HepG2 (cell line): Measurements from ENCODE around the gene LRIG1. TPM values are rescaled to one million over a fixed set of nuclear protein-coding genes. Genes with fewer than 3 reads are reported as not detected.

ENCODE experiments used
- ATAC-seq: fragments of 200-7000 bp; cut with Tn5 transposase; 3 replicates; pipeline ENCODE4 v1.9.1; 2020; ENCODE audit warnings: mild to moderate bottlenecking, moderate library complexity
- BruUV-seq: library from RNA; stranded (reverse); fragments of 400-500 nt; replicated peaks from 2 replicates; lab custom pipeline; 2021; lab: Mats Ljungman, UMichigan
- CTCF ChIA-PET: fragments of 300-600 bp; formaldehyde crosslinking; extraction: SDS; loops from one replicate; lab custom pipeline; 2021; ENCODE audit warnings: low total read pairs, inconsistent platforms, low intra/inter-chr PET ratio; lab: Yijun Ruan, JAX
- POLR2A ChIA-PET: fragments of 350-600 bp; sonication (Branson Sonifier 250); formaldehyde crosslinking; loops from one replicate; lab custom pipeline; 2020; ENCODE audit warnings: antibody characterized with exemption, inconsistent platforms; lab: Yijun Ruan, JAX
- DNase-seq: peaks from one replicate; pipeline ENCODE4 v3.0.0-alpha.2; 2015; ENCODE audit warnings: low spot score
- FAIRE-seq: peaks from 3 replicates; lab custom pipeline; 2011; peaks lifted over from hg19 to GRCh38; lab: Jason Lieb, UNC
- H2AFZ ChIP-seq: one replicate; pipeline ENCODE4 v1.6.1; 2011; ENCODE audit warnings: low read length, inconsistent platforms
- H3K27ac ChIP-seq: fragments of 300-600 bp; 3 replicates; pipeline ENCODE4 v1.8.0; 2011; ENCODE audit warnings: mixed run types, mild to moderate bottlenecking, mixed read lengths, low read length, inconsistent platforms; ENCODE audit not compliant: insufficient read depth; ENCODE audit errors: extremely low read length
- H3K27me3 ChIP-seq, 2 experiments: fragments of 200-600 bp in 1 of 2; 2 replicates in 1 of 2; 3 replicates in 1 of 2; pipeline versions ENCODE4 v1.6.0 to v1.8.0; 2011; ENCODE audit warnings: low read length in 2 of 2, mild to moderate bottlenecking in 2 of 2, moderate library complexity in 2 of 2, inconsistent platforms in 1 of 2; ENCODE audit not compliant: insufficient read depth in 2 of 2, control insufficient read depth in 1 of 2
- H3K36me3 ChIP-seq, 2 experiments: fragments of 200-600 bp in 1 of 2; replicated peaks in 1 of 2; 2 replicates in 1 of 2; 3 replicates in 1 of 2; pipeline versions ENCODE4 v1.5.1 to v1.8.0; 2011; ENCODE audit warnings: low read length in 2 of 2, inconsistent platforms in 1 of 2; ENCODE audit not compliant: insufficient read depth in 2 of 2, control insufficient read depth in 1 of 2
- H3K4me1 ChIP-seq: 2 replicates; pipeline ENCODE4 v1.5.1; 2012; ENCODE audit warnings: low read length, inconsistent platforms; ENCODE audit not compliant: insufficient read depth
- H3K4me2 ChIP-seq: 2 replicates; pipeline ENCODE4 v1.6.0; 2011; ENCODE audit warnings: low read depth, low read length, inconsistent platforms
- H3K4me3 ChIP-seq, 3 experiments: fragments of 200-600 bp in 1 of 3; sonication (generic), shearing (Covaris generic) in 1 of 3; replicated peaks in 1 of 3; 2 replicates each; pipeline ENCODE4 v1.5.1; 2011 to 2016; ENCODE audit warnings: low read length in 3 of 3, inconsistent platforms in 2 of 3, low read depth in 2 of 3, mild to moderate bottlenecking in 2 of 3, control low read depth in 1 of 3, mixed read lengths in 1 of 3; ENCODE audit not compliant: insufficient read depth in 1 of 3
- H3K79me2 ChIP-seq: one replicate; pipeline ENCODE4 v1.6.1; 2011; ENCODE audit warnings: low read length, inconsistent platforms; ENCODE audit not compliant: insufficient read depth
- H3K9ac ChIP-seq: 2 replicates; pipeline ENCODE4 v1.6.0; 2011; ENCODE audit warnings: mild to moderate bottlenecking, low read depth, low read length, inconsistent platforms; ENCODE audit not compliant: insufficient read depth
- H3K9me3 ChIP-seq: 2 replicates; pipeline ENCODE4 v1.5.1; 2012; ENCODE audit warnings: mild to moderate bottlenecking, low read length
- H4K20me1 ChIP-seq: 2 replicates; pipeline ENCODE4 v1.6.0; 2011; ENCODE audit warnings: inconsistent platforms, mild to moderate bottlenecking, low read length, moderate library complexity; ENCODE audit not compliant: insufficient read depth
- AGO1 ChIP-seq: fragments of 200-400 bp; formaldehyde crosslinking; IDR thresholded peaks from 2 replicates; pipeline ENCODE4 v1.6.1; 2017; ENCODE audit warnings: mild to moderate bottlenecking, low read depth, low read length, moderate library complexity; ENCODE audit not compliant: poor library complexity, severe bottlenecking
- CC2D1A ChIP-seq: sonication (generic); formaldehyde crosslinking; IDR thresholded peaks from 2 replicates; pipeline ENCODE4 v1.8.1; 2023; ENCODE audit warnings: mild to moderate bottlenecking, missing genetic modification reagents
- CHD4 ChIP-seq: fragments of 200-600 bp; sonication (generic); IDR thresholded peaks from 2 replicates; pipeline ENCODE4 v1.7.0; 2017; ENCODE audit warnings: mild to moderate bottlenecking, low read length, borderline replicate concordance
- DNMT3B ChIP-seq: conservative IDR thresholded peaks from 2 replicates; pipeline ENCODE4 v1.6.1; 2016; ENCODE audit warnings: missing biosample characterization, control low read depth
- ETV5 ChIP-seq: IDR thresholded peaks from 2 replicates; pipeline ENCODE4 v1.6.1; 2018; ENCODE audit warnings: missing biosample characterization, missing genetic modification reagents, inconsistent platforms, borderline replicate concordance
- GPN1 ChIP-seq: sonication (generic); formaldehyde crosslinking; IDR thresholded peaks from 2 replicates; pipeline ENCODE4 v1.5.1; 2020; ENCODE audit warnings: missing genetic modification reagents, borderline replicate concordance
- HNRNPL ChIP-seq: fragments of 200-400 bp; formaldehyde crosslinking; IDR thresholded peaks from 2 replicates; pipeline ENCODE4 v1.6.1; 2017; ENCODE audit warnings: mild to moderate bottlenecking, low read depth, low read length
- KDM4B ChIP-seq: sonication (generic); formaldehyde crosslinking; IDR thresholded peaks from 2 replicates; pipeline ENCODE4 v1.4.0; 2020; ENCODE audit warnings: missing genetic modification reagents
- KLF6 ChIP-seq: IDR thresholded peaks from 2 replicates; pipeline ENCODE4 v1.8.0; 2016; ENCODE audit warnings: missing biosample characterization, missing genetic modification reagents
- NCOA5 ChIP-seq: sonication (generic); formaldehyde crosslinking; IDR thresholded peaks from 2 replicates; pipeline ENCODE4 v1.4.0; 2020; ENCODE audit warnings: missing genetic modification reagents
- RFXANK ChIP-seq: IDR thresholded peaks from 2 replicates; pipeline ENCODE4 v1.6.1; 2016
- SALL1 ChIP-seq: sonication (generic); formaldehyde crosslinking; IDR thresholded peaks from 2 replicates; pipeline ENCODE4 v1.8.0; 2022; ENCODE audit warnings: mild to moderate bottlenecking, missing genetic modification reagents
- SMARCC2 ChIP-seq: fragments of 450-650 bp; IDR thresholded peaks from 2 replicates; pipeline ENCODE4 v1.6.1; 2017; ENCODE audit warnings: antibody characterized with exemption, mild to moderate bottlenecking
- SRSF9 ChIP-seq: fragments of 200-400 bp; formaldehyde crosslinking; IDR thresholded peaks from 2 replicates; pipeline ENCODE4 v1.6.1; 2018; ENCODE audit warnings: borderline replicate concordance, mild to moderate bottlenecking, low read depth, low read length; ENCODE audit not compliant: insufficient read depth, poor library complexity, severe bottlenecking
- ZNF160 ChIP-seq: sonication (generic); formaldehyde crosslinking; IDR thresholded peaks from 2 replicates; pipeline ENCODE4 v1.8.0; 2022; ENCODE audit warnings: mild to moderate bottlenecking, inconsistent platforms, missing genetic modification reagents
- ZNF83 ChIP-seq: sonication (generic); formaldehyde crosslinking; IDR thresholded peaks from 2 replicates; pipeline ENCODE4 v1.4.0; 2020; ENCODE audit warnings: missing genetic modification reagents, mild to moderate bottlenecking, borderline replicate concordance
- WGBS: methylation state at CpG from one replicate; pipeline ENCODE4 v1.1.6; 2017; ENCODE audit warnings: low lambda C conversion rate; 5-methylcytosine and 5-hydroxymethylcytosine counted together
- in situ Hi-C: cut with HindIII; loops from 2 replicates; pipeline ENCODE4 v1.10.0; 2017; ENCODE audit warnings: low pct_unique_long_range_greater_than_20kb; ENCODE audit not compliant: extremely low pct_ligation_motif_present
- intact Hi-C: fragments of 100-400 bp; cut with micrococcal nuclease; formaldehyde crosslinking; loops from one replicate; pipeline ENCODE4 v1.10.0; 2022; ENCODE audit not compliant: unreplicated experiment
- polyA plus RNA-seq, 8 experiments: library from polyadenylated mRNA; depleted of rRNA in 3 of 8; stranded (reverse) in 7 of 8; unstranded in 1 of 8; fragments of >200 nt; fragmentation: Illumina TruSeq in 4 of 8; extraction: Trizol in 4 of 8; gene quantifications; 2 replicates each; pipeline versions ENCODE4 v1.2.1 to v1.2.3, GENCODE V29; 2011 to 2016; ENCODE audit warnings: low read depth in 4 of 8, missing spikeins in 1 of 8, mixed read lengths in 1 of 8; ENCODE audit not compliant: insufficient read depth in 1 of 8
- total RNA-seq, 5 experiments: library from RNA; depleted of rRNA; stranded (reverse); fragments of >200 nt; fragmentation: Illumina TruSeq; extraction: Trizol; gene quantifications; 2 replicates each; pipeline ENCODE4 v1.2.3, GENCODE V29; 2016; ENCODE audit warnings: low read depth in 1 of 5
- TF ChIP-seq, protein P1 (sequence below): sonication (generic); formaldehyde crosslinking; IDR thresholded peaks from 2 replicates; pipeline ENCODE4 v1.5.0; 2020; ENCODE audit warnings: mild to moderate bottlenecking, missing genetic modification reagents, borderline replicate concordance
- TF ChIP-seq, protein P2 (sequence below): sonication (generic); formaldehyde crosslinking; IDR thresholded peaks from 2 replicates; pipeline ENCODE4 v1.8.1; 2023; ENCODE audit warnings: mild to moderate bottlenecking, inconsistent platforms, moderate library complexity, missing genetic modification reagents, borderline replicate concordance

The LRIG1 gene
- total and polyA plus RNA-seq, 2 of the 13 experiments (the other 11 are each of a cell fraction or from before 2014, with no cell fraction given), result 17.8 to 24.8 TPM

DNA sequence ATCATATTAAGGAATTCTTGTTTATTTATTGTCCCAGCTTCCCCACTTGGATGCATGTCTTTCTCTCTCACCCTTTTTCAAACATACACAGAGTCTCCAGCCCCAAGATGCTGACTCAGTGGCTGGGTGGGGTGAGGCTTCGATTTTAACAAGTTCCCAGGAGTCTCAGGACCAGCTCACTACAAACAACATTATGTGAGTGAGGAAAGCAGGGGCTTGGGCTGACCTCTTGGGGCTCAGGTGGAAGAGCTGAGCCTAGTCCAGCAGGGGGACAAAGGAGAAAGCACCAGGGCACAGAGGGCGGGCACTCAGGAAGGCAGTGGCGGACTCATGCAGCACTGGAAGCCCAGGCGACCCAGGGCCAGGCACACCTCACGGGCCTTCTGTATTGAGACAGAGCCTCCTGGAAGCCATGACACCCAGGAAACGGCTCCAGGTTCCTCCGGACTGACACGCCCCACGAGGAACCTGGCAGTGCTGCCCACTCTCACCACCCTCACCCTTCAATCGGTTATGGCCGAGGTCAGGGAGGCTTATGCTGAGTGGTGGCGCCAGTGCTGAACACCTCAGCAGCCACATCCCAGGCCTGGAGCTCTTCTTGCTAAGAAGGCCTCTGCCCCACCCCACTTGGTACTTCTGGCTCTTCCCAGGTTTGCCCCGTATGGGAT, 97.4 kb downstream of the LRIG1 start:
- Histone ChIP-seq H3K27ac (no peak overlapping the region), H3K4me2 (no peak overlapping the region), H3K4me3 (no peak overlapping the region), H4K20me1 (no peaks in the 10 kb centered on the region), H3K9ac (no peak overlapping the region), H3K79me2 (no peaks in the 10 kb centered on the region), H3K4me1 (peaks cover 9% of the 10 kb centered on the region), H3K9me3 (no peaks in the 10 kb centered on the region), H3K27me3 (no peaks in the 10 kb centered on the region), H3K36me3 (peaks cover 23 to 58% of the 10 kb centered on the region in 2 experiments), H2AFZ (no peak overlapping the region)
- WGBS, result 69% methylated on average over 2 of the region's 13 CpGs
- POLR2A ChIA-PET, result no interaction called here
- CTCF ChIA-PET, result no interaction called here
- in situ Hi-C loops, result no loop called here
- no peak for ATAC-seq
- intact Hi-C loops, result no loop called here
- BruUV-seq, result no TSS peak
- no peak for FAIRE-seq
- no peak for DNase-seq
- TF ChIP-seq SRSF9, result no peak
- TF ChIP-seq RFXANK, result no peak
- no peak for TF ChIP-seq NCOA5
- no peak for TF ChIP-seq ETV5 (CRISPR knock-in tag)
- TF ChIP-seq, protein P1, sequence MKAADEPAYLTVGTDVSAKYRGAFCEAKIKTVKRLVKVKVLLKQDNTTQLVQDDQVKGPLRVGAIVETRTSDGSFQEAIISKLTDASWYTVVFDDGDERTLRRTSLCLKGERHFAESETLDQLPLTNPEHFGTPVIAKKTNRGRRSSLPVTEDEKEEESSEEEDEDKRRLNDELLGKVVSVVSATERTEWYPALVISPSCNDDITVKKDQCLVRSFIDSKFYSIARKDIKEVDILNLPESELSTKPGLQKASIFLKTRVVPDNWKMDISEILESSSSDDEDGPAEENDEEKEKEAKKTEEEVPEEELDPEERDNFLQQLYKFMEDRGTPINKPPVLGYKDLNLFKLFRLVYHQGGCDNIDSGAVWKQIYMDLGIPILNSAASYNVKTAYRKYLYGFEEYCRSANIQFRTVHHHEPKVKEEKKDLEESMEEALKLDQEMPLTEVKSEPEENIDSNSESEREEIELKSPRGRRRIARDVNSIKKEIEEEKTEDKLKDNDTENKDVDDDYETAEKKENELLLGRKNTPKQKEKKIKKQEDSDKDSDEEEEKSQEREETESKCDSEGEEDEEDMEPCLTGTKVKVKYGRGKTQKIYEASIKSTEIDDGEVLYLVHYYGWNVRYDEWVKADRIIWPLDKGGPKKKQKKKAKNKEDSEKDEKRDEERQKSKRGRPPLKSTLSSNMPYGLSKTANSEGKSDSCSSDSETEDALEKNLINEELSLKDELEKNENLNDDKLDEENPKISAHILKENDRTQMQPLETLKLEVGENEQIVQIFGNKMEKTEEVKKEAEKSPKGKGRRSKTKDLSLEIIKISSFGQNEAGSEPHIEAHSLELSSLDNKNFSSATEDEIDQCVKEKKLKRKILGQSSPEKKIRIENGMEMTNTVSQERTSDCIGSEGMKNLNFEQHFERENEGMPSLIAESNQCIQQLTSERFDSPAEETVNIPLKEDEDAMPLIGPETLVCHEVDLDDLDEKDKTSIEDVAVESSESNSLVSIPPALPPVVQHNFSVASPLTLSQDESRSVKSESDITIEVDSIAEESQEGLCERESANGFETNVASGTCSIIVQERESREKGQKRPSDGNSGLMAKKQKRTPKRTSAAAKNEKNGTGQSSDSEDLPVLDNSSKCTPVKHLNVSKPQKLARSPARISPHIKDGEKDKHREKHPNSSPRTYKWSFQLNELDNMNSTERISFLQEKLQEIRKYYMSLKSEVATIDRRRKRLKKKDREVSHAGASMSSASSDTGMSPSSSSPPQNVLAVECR (CRISPR knock-in tag), result no peak
- TF ChIP-seq SMARCC2, result no peak
- TF ChIP-seq GPN1, result no peak
- TF ChIP-seq SALL1 (CRISPR knock-in tag), result no peak
- TF ChIP-seq CC2D1A (CRISPR knock-in tag), result no peak
- no peak for TF ChIP-seq HNRNPL
- TF ChIP-seq, protein P2, sequence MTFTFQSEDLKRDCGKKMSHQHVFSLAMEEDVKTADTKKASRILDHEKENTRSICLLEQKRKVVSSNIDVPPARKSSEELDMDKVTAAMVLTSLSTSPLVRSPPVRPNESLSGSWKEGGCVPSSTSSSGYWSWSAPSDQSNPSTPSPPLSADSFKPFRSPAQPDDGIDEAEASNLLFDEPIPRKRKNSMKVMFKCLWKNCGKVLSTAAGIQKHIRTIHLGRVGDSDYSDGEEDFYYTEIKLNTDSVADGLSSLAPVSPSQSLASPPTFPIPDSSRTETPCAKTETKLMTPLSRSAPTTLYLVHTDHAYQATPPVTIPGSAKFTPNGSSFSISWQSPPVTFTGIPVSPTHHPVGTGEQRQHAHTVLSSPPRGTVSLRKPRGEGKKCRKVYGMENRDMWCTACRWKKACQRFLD (CRISPR knock-in tag), result no peak
- no peak for TF ChIP-seq AGO1
- no peak for TF ChIP-seq CHD4
- TF ChIP-seq ZNF160, result no peak
- TF ChIP-seq DNMT3B (CRISPR knock-in tag), result no peak
- TF ChIP-seq ZNF83 (CRISPR knock-in tag), result no peak
- TF ChIP-seq KDM4B (CRISPR knock-in tag), result no peak
- TF ChIP-seq KLF6 (CRISPR knock-in tag), result no peak
